ENCODE measurements around the gene CHN1.

CHN1 gene

GRCh38 chr2:174824068-174824467 is 181.1 kb downstream of the CHN1 start:
- Histone ChIP-seq H3K27ac (no peak overlapping the region), H3K36me3 (replicated peaks) (no peaks in the 10 kb centered on the region), H3K27me3 (replicated peaks) (no peaks in the 10 kb centered on the region), H3K4me3 (ENCODE audit: low read depth, low read length) (no peak overlapping the region)
- TF ChIP-seq CTCF (IDR thresholded peaks at IDR 0.05; ENCODE audit: low read depth, low read length, missing control alignments) = no peak
- in situ Hi-C loops (cut with HindIII; ENCODE audit: low pct_ligation_motif_present, low sequenced_read_pairs) = no loop called here
- DNase-seq = no peak

- no peaks in the 10 kb centered on the region for H3K36me3 ChIP-seq (replicated peaks)
- no peak overlapping the region for H3K27ac ChIP-seq
- no peak for DNase-seq
- H3K4me3 ChIP-seq (ENCODE audit: low read depth, low read length) = no peak overlapping the region
- in situ Hi-C loops (cut with HindIII; ENCODE audit: low pct_ligation_motif_present, low sequenced_read_pairs) = no loop called here
- no peak for TF ChIP-seq CTCF (IDR thresholded peaks at IDR 0.05; ENCODE audit: low read depth, low read length, missing control alignments)
- no peaks in the 10 kb centered on the region for H3K27me3 ChIP-seq (replicated peaks)
Measured at GRCh38 chr2:174821628-174822027, 183.6 kb downstream of the CHN1 start.

- in situ Hi-C loops (cut with HindIII; ENCODE audit: low pct_ligation_motif_present, low sequenced_read_pairs) = no loop called here
- TF ChIP-seq CTCF (IDR thresholded peaks at IDR 0.05; ENCODE audit: low read depth, low read length, missing control alignments) = no peak
Measured at GRCh38 chr2:174820361-174820760, 184.8 kb downstream of the CHN1 start.

GRCh38 chr2:174815526-174815925 is 189.7 kb downstream of the CHN1 start:
- Histone ChIP-seq H3K4me3 (ENCODE audit: low read depth, low read length) (no peak overlapping the region), H3K27me3 (replicated peaks) (no peaks in the 10 kb centered on the region), H3K36me3 (replicated peaks) (no peaks in the 10 kb centered on the region), H3K27ac (no peak overlapping the region)
- DNase-seq = no peak
- in situ Hi-C loops (cut with HindIII; ENCODE audit: low pct_ligation_motif_present, low sequenced_read_pairs) = no loop called here
- TF ChIP-seq CTCF (IDR thresholded peaks at IDR 0.05; ENCODE audit: low read depth, low read length, missing control alignments) = no peak

More at GRCh38 chr2:174820361-174820760, 184.8 kb downstream of the CHN1 start:
- Histone ChIP-seq H3K27ac (no peak overlapping the region), H3K36me3 (replicated peaks) (no peaks in the 10 kb centered on the region), H3K4me3 (ENCODE audit: low read depth, low read length) (no peak overlapping the region), H3K27me3 (replicated peaks) (no peaks in the 10 kb centered on the region)
- no peak for DNase-seq

GRCh38 chr2:174812037-174812436 is 193.1 kb downstream of the CHN1 start:
- in situ Hi-C loops (cut with HindIII; ENCODE audit: low pct_ligation_motif_present, low sequenced_read_pairs) = no loop called here
- H3K27ac ChIP-seq = no peak overlapping the region
- no peaks in the 10 kb centered on the region for H3K27me3 ChIP-seq (replicated peaks)
- TF ChIP-seq CTCF (IDR thresholded peaks at IDR 0.05; ENCODE audit: low read depth, low read length, missing control alignments) = no peak
- no peaks in the 10 kb centered on the region for H3K36me3 ChIP-seq (replicated peaks)
- no peak for DNase-seq
- H3K4me3 ChIP-seq (ENCODE audit: low read depth, low read length) = no peak overlapping the region

GRCh38 chr2:174807931-174808330 is 197.2 kb downstream of the CHN1 start:
- in situ Hi-C loops (cut with HindIII; ENCODE audit: low pct_ligation_motif_present, low sequenced_read_pairs) = no loop called here
- Histone ChIP-seq H3K4me3 (ENCODE audit: low read depth, low read length) (no peak overlapping the region), H3K27me3 (replicated peaks) (no peaks in the 10 kb centered on the region), H3K27ac (peak overlapping the region; percentile 34), H3K36me3 (replicated peaks) (no peaks in the 10 kb centered on the region)
- no peak for TF ChIP-seq CTCF (IDR thresholded peaks at IDR 0.05; ENCODE audit: low read depth, low read length, missing control alignments)
- no peak for DNase-seq

Measured in brain microvascular endothelial cell (primary cell).